HL-60/S4 treated with phorbol 12-myristate 13-acetate at 8.2 ng/mL for 4 days and 3 days (cell line): ENCODE measurements around the gene MSH2.
"Not testable (repeated sequence)": the region's sequence is repeated elsewhere in the genome, so short reads cannot be mapped to it uniquely, and the experiment has no call there.

ENCODE experiments used
- in situ Hi-C: fragments of 300-500 bp; cut with MboI; formaldehyde crosslinking; loops from 2 replicates; pipeline ENCODE4 v1.15.0; 2022; ENCODE audit warnings: low sequenced_read_pairs

The MSH2 gene

GRCh38 chr2:47471429-47472116 is 68.6 kb downstream of the MSH2 start:
- in situ Hi-C loops, result no loop called here

GRCh38 chr2:47479863-47480262 is 76.9 kb downstream of the MSH2 start:
- in situ Hi-C loops, result no loop called here

GRCh38 chr2:47483191-47483590 is 80.2 kb downstream of the MSH2 start:
- in situ Hi-C loops, result no loop called here

DNA sequence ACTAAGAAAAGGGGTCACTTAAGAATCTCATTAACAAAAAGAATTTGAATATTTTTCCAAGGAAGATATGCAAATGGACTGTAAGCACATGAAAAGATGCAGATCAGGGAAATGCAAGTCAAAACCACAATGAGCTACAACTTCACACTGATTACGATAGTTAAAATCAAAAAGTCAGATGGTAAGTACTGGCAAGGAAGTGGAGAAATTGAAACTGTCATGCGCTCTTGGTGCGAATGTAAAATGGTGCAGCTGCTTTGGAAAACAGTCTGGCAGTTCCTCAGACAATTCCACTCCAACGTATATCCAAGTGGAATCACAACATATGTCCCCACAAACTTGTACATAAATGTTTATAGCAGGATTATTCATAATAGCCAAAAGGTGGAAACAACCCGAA is 81.4 kb downstream of the MSH2 start:
- in situ Hi-C loops, result no loop called here

DNA sequence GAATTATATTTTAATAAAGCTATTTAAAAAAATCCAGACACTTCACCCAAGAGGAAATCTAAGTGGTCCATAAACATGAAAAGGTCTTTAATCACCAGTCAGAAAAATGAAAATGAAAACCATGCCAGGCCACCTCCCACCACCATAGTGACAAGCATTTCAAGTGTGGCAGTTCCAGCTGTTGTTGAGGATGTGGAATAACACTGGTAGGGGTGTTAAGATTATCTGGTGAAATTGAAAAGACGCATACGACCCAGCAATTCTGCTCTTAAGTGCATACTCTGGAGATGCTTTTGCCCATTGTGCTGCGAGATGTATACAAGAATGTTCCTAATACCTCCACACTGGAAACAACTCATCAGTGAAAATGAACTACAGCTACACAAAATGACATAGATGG is 82.2 kb downstream of the MSH2 start:
- in situ Hi-C loops, result no loop called here

GRCh38 chr2:47485751-47486300 is 82.9 kb downstream of the MSH2 start:
- in situ Hi-C loops, result no loop called here

DNA sequence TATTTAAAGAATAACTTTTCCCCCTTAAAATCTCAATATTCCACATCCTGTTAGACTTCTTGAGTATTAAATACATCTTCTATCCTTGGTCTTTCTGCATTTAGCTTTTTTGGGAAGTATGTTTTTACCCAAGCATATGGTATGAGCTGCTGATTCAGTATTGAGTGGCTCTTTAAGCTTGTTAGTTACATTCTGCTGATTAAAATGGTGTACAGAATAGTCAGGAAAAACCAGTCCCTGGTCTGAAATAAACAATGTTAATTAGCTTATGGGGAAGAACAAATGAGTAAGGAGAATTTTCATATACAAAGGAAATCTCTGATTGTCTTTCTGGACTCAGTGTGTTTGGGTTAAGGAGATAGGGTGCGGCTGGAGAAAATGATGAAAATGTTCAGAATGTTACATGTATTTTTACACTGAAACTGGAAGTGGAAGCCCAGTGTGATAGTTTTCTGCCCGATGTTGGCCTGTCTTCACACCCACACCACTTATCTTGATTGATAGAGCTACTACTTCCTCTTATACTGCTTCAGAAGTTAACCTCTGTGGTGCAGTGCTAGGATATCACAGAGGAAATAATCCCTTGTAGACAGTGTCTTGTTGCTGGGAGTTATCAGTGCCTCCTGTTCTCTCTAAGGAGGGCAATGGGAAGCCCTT is 84.0 kb downstream of the MSH2 start:
- in situ Hi-C loops, result no loop called here

GRCh38 chr2:47487498-47487875 is 84.5 kb downstream of the MSH2 start:
- in situ Hi-C loops, result no loop called here

DNA sequence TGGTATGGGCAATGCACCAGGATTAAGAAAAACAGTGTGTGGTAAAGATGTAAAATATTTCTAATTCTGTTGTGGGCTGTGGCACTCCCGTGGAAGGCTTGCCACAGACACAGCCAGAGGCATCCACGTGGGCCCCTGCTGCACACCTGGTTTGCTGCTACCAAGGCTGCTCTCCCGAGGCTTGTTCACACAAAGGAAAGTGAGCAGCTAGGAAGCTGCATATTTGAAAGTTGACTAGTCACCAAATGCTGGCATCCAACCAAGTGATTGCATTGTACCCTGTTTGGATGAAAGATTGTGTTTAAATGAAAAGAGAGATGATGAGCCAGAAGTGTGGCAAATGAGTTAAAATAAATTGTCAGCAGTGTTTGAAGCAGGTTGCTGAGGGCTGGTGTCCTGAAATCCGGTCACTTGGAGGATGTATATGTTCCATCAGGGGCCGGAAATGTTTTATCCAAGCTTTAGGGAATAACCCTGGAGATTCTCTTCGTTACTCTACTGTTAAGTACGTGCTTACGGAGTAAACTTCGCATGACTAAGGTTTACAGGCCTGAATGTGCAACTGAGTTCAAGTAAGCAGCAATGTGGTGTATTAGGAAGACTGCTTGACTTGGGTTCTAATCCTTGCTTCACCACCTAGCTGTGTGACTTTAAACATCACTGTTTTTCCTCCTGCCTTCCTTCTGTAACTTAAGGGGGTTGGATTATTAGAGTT is 86.1 kb downstream of the MSH2 start:
- in situ Hi-C loops, result no loop called here

- in situ Hi-C loops, result no loop called here
Observed at GRCh38 chr2:47490406-47490805, 87.5 kb downstream of the MSH2 start.

GRCh38 chr2:47493317-47494035 is 90.5 kb downstream of the MSH2 start:
- in situ Hi-C loops, result no loop called here

DNA sequence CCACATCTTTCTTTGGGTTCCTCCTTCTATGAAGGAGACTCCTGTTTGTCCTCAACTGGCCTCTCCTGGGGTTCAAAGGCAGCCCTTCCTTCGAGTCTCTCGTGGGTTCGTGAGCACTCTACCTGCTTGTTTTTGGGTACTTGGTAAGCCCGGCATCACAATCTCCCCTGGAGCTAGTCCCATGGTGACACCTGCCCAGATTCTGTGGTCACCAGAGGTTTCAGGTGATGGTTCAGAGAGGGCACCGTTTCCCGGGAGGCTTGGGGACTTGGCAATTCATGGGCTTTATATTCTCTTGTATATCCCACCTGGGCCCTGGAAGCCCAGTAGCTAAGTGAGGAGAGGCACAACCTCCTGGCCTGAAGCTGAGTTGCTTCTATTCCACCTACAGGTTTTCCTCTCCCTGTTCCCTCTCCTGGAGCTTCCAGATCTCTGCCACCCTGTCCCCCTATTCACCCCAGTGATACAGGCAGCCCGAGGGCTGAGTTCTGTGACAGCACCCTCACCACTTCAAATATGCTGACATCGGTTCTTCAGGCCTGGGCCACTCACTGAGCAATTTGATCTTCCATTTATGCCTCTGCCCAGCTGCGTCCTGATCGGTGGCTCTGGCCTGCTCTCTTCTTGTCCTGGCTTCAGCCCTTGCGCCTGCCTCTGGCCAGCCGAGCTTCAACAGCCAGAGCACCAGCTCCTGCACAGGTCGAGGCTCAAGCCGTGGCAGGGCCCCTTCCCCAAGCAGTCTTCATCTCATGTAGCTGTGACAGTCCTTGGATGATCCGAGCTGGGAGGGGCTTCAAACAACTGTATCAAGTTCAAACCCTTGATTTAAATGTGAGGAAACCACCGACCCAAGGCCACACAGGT is 91.5 kb downstream of the MSH2 start:
- in situ Hi-C loops, result no loop called here

- in situ Hi-C loops, result no loop called here
Observed at GRCh38 chr2:47497843-47498460, 95.0 kb downstream of the MSH2 start.

DNA sequence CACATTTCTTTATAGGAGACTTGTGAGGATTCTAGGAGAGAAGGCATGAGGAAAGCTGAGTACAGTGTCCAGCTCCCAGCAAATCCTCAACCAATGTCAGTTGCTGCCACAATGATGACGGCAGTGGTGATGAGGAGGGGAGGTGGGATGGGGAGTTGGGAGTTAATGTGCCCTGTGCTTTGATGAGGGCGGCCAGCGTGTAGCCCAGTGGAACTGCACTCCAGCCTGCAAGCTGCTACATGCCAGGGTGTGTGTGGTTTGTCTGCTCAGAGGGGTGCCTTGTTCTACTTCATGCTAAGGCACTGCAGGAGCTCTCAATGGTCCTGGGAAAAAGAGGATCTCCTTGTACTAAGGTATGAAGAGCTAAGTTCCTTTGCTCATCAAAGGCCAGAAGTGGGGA is 96.1 kb downstream of the MSH2 start:
- in situ Hi-C loops, result no loop called here

DNA sequence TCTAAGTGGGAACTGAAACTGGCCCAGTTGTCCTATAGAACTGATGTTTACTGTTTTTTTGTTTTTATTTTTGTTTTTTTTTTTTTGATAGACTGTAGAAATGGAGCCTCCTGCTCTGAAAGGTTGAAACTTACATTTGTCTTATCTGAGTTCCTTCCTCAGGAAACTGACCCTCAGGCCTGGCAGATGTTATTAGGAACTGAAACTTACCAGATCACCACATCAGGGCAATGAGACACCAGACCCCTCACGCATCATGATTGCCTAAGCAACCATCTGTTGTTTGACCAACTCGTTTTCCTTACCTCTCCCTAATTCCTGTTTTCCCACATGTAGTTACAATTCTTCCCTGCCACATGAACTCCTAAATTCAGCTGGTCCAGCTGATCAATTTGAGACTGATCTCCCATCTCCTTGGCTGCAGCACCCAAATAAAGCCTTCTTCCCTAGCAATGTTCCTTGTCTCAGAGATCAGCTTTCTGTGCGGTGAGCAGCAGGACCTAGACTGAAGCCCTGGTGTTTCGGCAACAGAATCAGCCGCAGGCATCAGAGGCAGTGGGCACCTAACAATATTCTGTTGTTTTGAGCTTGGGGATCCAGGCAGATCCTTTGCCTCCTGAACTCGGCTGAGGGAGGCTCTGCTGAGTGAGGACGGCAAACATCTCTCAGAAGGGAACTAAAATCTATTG is 96.8 kb downstream of the MSH2 start:
- in situ Hi-C loops, result no loop called here

- in situ Hi-C loops, result no loop called here
Observed at GRCh38 chr2:47501374-47502200, 98.6 kb downstream of the MSH2 start.

- in situ Hi-C loops, result not testable (repeated sequence)
Observed at GRCh38 chr2:47502498-47502897, 99.5 kb downstream of the MSH2 start.

GRCh38 chr2:47503481-47504070 is 100.6 kb downstream of the MSH2 start:
- in situ Hi-C loops, result no loop called here
